IMR-90 (cell line): Measurements from ENCODE around the gene ALKAL2.

Experiments used
- CTCF ChIP-seq: conservative IDR thresholded peaks from 2 replicates; pipeline ENCODE4 v1.5.1; 2012; ENCODE audit warnings: mild to moderate bottlenecking, low read depth, low read length, improper control_type of control experiment
- POLR2A ChIP-seq: IDR thresholded peaks from 2 replicates; pipeline ENCODE4 v1.6.1; 2012; ENCODE audit warnings: mild to moderate bottlenecking, low read depth, low read length
- RAD21 ChIP-seq: IDR thresholded peaks from 2 replicates; pipeline ENCODE4 v1.6.1; 2012; ENCODE audit warnings: low read length, improper control_type of control experiment

DNA sequence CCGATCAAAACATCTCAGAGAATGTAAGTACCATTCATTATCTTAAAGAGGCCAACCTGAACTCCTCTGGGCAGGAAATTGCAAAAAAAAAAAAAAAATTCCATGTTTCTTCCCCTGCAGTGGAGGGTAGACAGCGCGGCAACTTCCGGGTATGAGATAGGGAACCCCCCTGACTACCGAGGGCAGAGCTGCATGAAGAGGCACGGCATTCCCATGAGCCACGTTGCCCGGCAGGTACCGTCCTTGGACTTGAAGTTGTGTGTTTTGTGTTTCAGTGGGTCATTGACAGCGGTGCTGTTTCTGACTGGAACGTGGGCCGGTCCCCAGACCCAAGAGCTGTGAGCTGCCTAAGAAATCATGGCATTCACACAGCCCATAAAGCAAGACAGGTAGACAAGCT, 16.0 kb downstream of the ALKAL2 start:
- no peak for TF ChIP-seq CTCF
- no peak for TF ChIP-seq RAD21
- no peak for TF ChIP-seq POLR2A
